Heart right ventricle (tissue), 16 donors: ENCODE results near the gene SH3BP5L. TPM values are rescaled to one million over a fixed set of nuclear protein-coding genes. Genes with fewer than 3 reads are reported as not detected.
"Not testable (repeated sequence)": the region's sequence is repeated elsewhere in the genome, so short reads cannot be mapped to it uniquely, and the experiment has no call there.

ENCODE experiments used
- ATAC-seq, 8 donors: fragments of 200-7000 bp; cut with Tn5 transposase; one replicate each; pipeline ENCODE4 v1.9.1; 2020; ENCODE audit warnings: mild to moderate bottlenecking in 8 of 8, moderate library complexity in 8 of 8, moderate number of reproducible peaks in 1 of 8
- DNase-seq, 2 donors: peaks; one replicate each; pipeline ENCODE4 v3.0.0-alpha.2; 2020
- H3K27ac ChIP-seq, 10 donors: fragments of 200-600 bp; sonication (generic) in 2 of 10; one replicate each; pipeline versions ENCODE4 v1.5.0 to v1.8.0; 2020 to 2022; ENCODE audit warnings: mild to moderate bottlenecking in 3 of 10
- H3K27me3 ChIP-seq, 7 donors: fragments of 200-600 bp; one replicate each; pipeline ENCODE4 v1.8.0; 2021 to 2022; ENCODE audit warnings: mild to moderate bottlenecking in 2 of 7
- H3K36me3 ChIP-seq, 9 donors: fragments of 200-600 bp; sonication (generic) in 1 of 9; one replicate each; pipeline versions ENCODE4 v1.5.0 to v1.8.0; 2020 to 2022; ENCODE audit warnings: mild to moderate bottlenecking in 2 of 9
- H3K4me1 ChIP-seq, 9 donors: fragments of 200-600 bp; sonication (generic) in 1 of 9; one replicate each; pipeline versions ENCODE4 v1.5.0 to v1.8.0; 2020 to 2022; ENCODE audit warnings: mild to moderate bottlenecking in 4 of 9
- H3K4me3 ChIP-seq, 10 donors: fragments of 200-600 bp; sonication (generic) in 2 of 10; one replicate each; pipeline versions ENCODE4 v1.5.0 to v1.8.0; 2020 to 2022; ENCODE audit warnings: mild to moderate bottlenecking in 7 of 10, moderate library complexity in 2 of 10
- H3K9me3 ChIP-seq, 11 donors: fragments of 200-600 bp in 10 of 11; sonication (generic) in 2 of 11; one replicate each; pipeline versions ENCODE4 v1.5.0 to v1.8.0; 2013 to 2022; ENCODE audit warnings: mild to moderate bottlenecking in 2 of 11, control low read depth in 1 of 11, moderate library complexity in 1 of 11
- WGBS, 2 donors: extraction: QIAGEN DNeasy Blood & Tissue Kit; methylation state at CpG; one replicate each; pipeline ENCODE4 v1.1.7; 2013; ENCODE audit warnings: inconsistent platforms in 1 of 2; 5-methylcytosine and 5-hydroxymethylcytosine counted together
- intact Hi-C, 10 donors: fragments of 100-400 bp; cut with DNase I; formaldehyde crosslinking; loops; one replicate each; pipeline versions ENCODE4 v1.11.1 to v1.14.2; 2022
- polyA plus RNA-seq, 2 donors: library from polyadenylated mRNA; stranded (reverse); fragments of 200-250 nt; gene quantifications; one replicate each; pipeline ENCODE4 v1.2.3, GENCODE V29; 2013
- total RNA-seq, 10 donors: library from RNA; stranded (reverse); fragmentation: NEBNext Ultra II Directional in 3 of 10; extraction: Animal tissue kit (Norgen Biotek cat#: 25700) in 3 of 10; gene quantifications; one replicate each; pipeline versions ENCODE4 v1.2.1 to v1.2.4, GENCODE V29; 2021 to 2023
- TF ChIP-seq, protein P1 (sequence below), 9 donors: fragments of 200-600 bp; sonication (generic) in 2 of 9; IDR thresholded peaks; one replicate each; pipeline versions ENCODE4 v1.5.0 to v1.8.0; 2021 to 2022; ENCODE audit warnings: antibody characterized with exemption in 9 of 9, mild to moderate bottlenecking in 5 of 9, moderate library complexity in 1 of 9
- donor health status: Arrhythmogenic right ventricular cardiomyopathy.
- donor health status: ischemic (EF 13 %, LVEDD 7.1; RV severe dilation, severe dysfunction).
- donor health status: healthy with polysubstance abuse.
- donor health status: DM: no; HTN: yes; CAD: no.
- donor health status: DM: no; HTN: no; CAD: no.
- donor health status: ischemic (EF 25% LVEDD 6.9; RV normal size, moderate dysfunction).
- donor health status: ischemic (EF 25% LVEDD 5.7; RV mildly dilated, moderate dysfunction).
- donor health status: healthy.
- donor health status: DM: yes; HTN: yes; CAD: no.
- donor health status: Ischemic cardiomyopathy.
- donor health status: ischemic (EF 35%, LVEDD 5.7; RV mildly dilated, moderate dysfunction).
- donor health status: nonischemic (EF 11% LVEDD 7.7; RV severe dilation, severe dysfunction).
- donor health status: DM: yes; HTN: yes; CAD: no.
- donor health status: PGD.
- donor health status: ischemic (EF 29% LVEDD 5.4; RV normal size, mild dysfunction).
- donor health status: nonischemic (EF 23%, LVEDD 6.1; RV moderate dilation, normal function).

The SH3BP5L gene
- total and polyA plus RNA-seq, 12 donors, result 14.9 to 30.5 (median 19.0) TPM

DNA sequence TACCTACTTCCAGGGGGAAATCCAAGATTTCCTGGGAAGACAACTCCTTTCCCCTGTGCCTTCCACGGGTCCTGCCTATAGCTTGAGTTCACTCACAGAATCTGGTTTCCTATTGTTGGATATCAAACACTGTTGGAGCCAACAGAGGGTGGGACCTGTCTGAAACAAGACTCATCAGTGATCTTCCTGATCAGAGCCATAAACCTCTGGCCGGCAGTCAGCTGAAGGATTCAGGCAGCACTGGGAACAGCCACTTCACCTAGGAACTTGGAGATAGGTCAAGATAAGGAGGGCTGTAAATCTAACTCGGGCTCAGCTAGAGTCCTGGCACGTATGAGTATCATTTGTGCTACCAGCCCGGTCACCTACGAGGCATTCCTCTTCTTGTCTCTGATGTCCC lies 23.3 kb downstream of the SH3BP5L start:
- Histone ChIP-seq H3K4me3 (no peak overlapping the region), H3K27ac (no peak overlapping the region), H3K36me3 (no peaks in the 10 kb centered on the region), H3K27me3 (peaks cover 0 to 23% (median 0%) of the 10 kb centered on the region in 7 donors), H3K4me1 (peaks cover 0 to 38% (median 7%) of the 10 kb centered on the region in 9 donors), H3K9me3 (no peaks in the 10 kb centered on the region)
- TF ChIP-seq, protein P1, sequence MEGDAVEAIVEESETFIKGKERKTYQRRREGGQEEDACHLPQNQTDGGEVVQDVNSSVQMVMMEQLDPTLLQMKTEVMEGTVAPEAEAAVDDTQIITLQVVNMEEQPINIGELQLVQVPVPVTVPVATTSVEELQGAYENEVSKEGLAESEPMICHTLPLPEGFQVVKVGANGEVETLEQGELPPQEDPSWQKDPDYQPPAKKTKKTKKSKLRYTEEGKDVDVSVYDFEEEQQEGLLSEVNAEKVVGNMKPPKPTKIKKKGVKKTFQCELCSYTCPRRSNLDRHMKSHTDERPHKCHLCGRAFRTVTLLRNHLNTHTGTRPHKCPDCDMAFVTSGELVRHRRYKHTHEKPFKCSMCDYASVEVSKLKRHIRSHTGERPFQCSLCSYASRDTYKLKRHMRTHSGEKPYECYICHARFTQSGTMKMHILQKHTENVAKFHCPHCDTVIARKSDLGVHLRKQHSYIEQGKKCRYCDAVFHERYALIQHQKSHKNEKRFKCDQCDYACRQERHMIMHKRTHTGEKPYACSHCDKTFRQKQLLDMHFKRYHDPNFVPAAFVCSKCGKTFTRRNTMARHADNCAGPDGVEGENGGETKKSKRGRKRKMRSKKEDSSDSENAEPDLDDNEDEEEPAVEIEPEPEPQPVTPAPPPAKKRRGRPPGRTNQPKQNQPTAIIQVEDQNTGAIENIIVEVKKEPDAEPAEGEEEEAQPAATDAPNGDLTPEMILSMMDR (IDR thresholded peaks at IDR 0.05), result no peak
- no peak for DNase-seq
- intact Hi-C loops, result no loop called here
- ATAC-seq, result no peak
- WGBS, 2 donors, result 84 to 87% methylated on average over 6 of the region's 6 CpGs

DNA sequence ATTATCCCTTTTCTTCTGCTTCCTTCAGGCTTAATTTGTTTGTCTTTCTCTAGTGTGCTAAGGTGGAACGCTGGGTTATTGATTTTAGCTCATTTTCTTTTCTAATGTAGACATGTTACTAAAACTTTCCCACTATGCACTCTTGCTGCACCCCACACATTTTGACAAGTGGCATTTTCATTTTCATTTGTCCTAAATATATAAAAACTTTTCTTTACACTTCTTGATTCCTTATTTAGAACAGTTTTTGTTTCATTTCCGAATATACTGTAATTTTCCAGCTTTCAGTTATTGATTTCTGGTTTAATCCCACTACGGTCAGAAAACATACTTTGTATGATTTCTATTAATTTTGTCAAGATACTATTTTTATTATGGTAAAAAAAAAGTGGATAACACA lies 25.3 kb downstream of the SH3BP5L start:
- peaks cover 0 to 8% (median 3%) of the 10 kb centered on the region in 11 donors for H3K9me3 ChIP-seq
- no peak for DNase-seq
- H3K36me3 ChIP-seq, result no peaks in the 10 kb centered on the region
- no peak overlapping the region for H3K4me3 ChIP-seq
- 69 to 82% methylated on average over 3 of the region's 3 CpGs for WGBS, 2 donors
- intact Hi-C loops, result no loop called here
- H3K27ac ChIP-seq, result no peak overlapping the region
- H3K4me1 ChIP-seq, result peaks cover 0 to 18% (median 3%) of the 10 kb centered on the region in 9 donors
- peaks cover 0 to 23% (median 0%) of the 10 kb centered on the region in 7 donors for H3K27me3 ChIP-seq
- no peak for ATAC-seq
- TF ChIP-seq, protein P1 (IDR thresholded peaks at IDR 0.05), result no peak

DNA sequence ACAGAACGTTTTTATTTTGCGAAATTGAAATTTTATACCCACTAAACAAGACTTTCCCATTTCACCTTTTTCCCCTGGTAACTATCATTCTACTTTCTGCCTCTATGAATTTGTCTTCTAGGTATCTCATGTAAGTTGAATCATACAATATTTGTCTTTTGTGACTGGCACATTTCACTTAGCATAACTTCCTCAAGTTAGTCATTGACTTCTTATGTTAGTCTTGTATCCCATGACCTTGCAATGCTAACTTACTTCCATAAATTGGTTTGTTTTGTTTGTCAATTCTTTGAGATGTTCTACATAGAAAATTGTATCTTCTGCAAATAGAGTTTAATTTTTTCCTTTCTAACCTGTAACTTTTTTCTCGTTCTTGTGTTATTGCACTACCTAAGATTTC lies 26.9 kb downstream of the SH3BP5L start:
- H3K36me3 ChIP-seq, result no peaks in the 10 kb centered on the region
- no peak overlapping the region for H3K27ac ChIP-seq
- no peak overlapping the region for H3K4me3 ChIP-seq
- H3K9me3 ChIP-seq, result peaks cover 0 to 23% (median 6%) of the 10 kb centered on the region in 11 donors
- WGBS, 2 donors, result 66 to 86% methylated on average over 3 of the region's 3 CpGs
- H3K4me1 ChIP-seq, result peaks cover 0 to under 1% (median 0%) of the 10 kb centered on the region in 9 donors
- TF ChIP-seq, protein P1 (IDR thresholded peaks at IDR 0.05), result no peak
- ATAC-seq (no peak), DNase-seq (no peak)
- intact Hi-C loops, result no loop called here
- peaks cover 0 to 23% (median 0%) of the 10 kb centered on the region in 7 donors for H3K27me3 ChIP-seq

DNA sequence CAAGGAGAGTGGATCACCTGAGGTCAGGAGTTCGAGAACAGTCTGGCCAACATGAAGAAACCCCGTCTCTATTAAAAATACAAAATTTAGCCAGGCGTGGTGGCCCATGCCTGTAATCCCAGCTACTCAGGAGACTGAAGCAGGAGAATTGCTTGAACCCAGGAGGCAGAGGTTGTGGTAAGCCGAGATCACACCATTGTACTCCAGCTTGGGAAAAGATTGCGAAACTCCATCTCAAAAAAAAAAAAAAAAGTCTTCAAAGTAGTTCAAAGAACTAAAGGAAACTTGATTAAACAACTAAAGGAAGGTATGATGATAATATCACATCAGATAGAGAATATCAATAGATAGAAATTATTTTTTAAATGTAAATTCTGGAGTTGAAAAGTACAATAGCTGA lies 31.1 kb downstream of the SH3BP5L start:
- peaks cover 0 to 27% (median 6%) of the 10 kb centered on the region in 11 donors for H3K9me3 ChIP-seq
- intact Hi-C loops, H3K36me3 ChIP-seq, ATAC-seq, DNase-seq, H3K27ac ChIP-seq, H3K4me3 ChIP-seq, H3K27me3 ChIP-seq, H3K4me1 ChIP-seq: not testable (repeated sequence)
- WGBS, 2 donors, result 75 to 79% methylated on average over 5 of the region's 5 CpGs

DNA sequence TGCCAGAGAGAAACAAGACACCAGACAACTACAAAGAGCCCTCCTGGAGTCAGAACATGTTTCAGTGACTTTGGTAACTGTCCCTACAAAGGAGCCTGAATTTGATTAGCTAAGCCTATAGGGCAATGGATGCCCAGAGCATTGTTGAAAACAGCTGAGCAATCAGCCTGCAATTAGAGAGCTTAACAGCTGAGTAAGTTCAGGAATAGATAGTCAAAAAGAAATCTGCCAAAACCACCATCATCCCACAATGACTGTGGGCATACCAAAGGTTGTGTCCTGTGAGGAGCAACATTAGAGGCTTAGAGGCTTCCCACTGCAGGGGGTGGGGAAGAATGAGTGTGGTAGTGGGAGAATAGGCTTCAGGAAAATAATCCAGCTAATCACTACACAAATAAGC lies 32.1 kb downstream of the SH3BP5L start:
- Histone ChIP-seq H3K9me3 (peaks cover 0 to 27% (median 6%) of the 10 kb centered on the region in 11 donors), H3K4me1 (peaks cover 0 to 6% (median 0%) of the 10 kb centered on the region in 9 donors), H3K27me3 (peaks cover 0 to 7% (median 0%) of the 10 kb centered on the region in 7 donors), H3K36me3 (no peaks in the 10 kb centered on the region), H3K4me3 (no peak overlapping the region), H3K27ac (no peak overlapping the region)
- DNase-seq (no peak), ATAC-seq (no peak)
- intact Hi-C loops, result no loop called here
- TF ChIP-seq, protein P1 (IDR thresholded peaks at IDR 0.05), result no peak
